ENCODE results near the gene EFS. TPM values are rescaled to one million over a fixed set of nuclear protein-coding genes. Genes with fewer than 3 reads are reported as not detected.

The EFS gene
- total and polyA plus RNA-seq, 8 donors = 3.1 to 20.6 (median 6.2) TPM

- Histone ChIP-seq H3K4me1 (no peaks in the 10 kb centered on the region), H3K9me3 (no peaks in the 10 kb centered on the region), H3K27ac (no peak within 1 kb of the TSS), H3K36me3 (no peaks in the 10 kb centered on the region), H3K4me3 (no peak within 1 kb of the TSS), H3K27me3 (peaks cover 0 to 51% (median 10%) of the 10 kb centered on the region in 3 donors)
- no peak for DNase-seq
- intact Hi-C loops (cut with DNase I; ENCODE audit: low total_unique reads) = no loop called here
- 70 to 80% (median 74%) methylated on average over 15 of the region's 15 CpGs for WGBS, 5 donors
- TF ChIP-seq POLR2AphosphoS5 (IDR thresholded peaks at IDR 0.05) = no peak
- no peak for TF ChIP-seq POLR2A (IDR thresholded peaks at IDR 0.05)
- TF ChIP-seq EP300 (IDR thresholded peaks at IDR 0.05) = no peak
- no peak for TF ChIP-seq CTCF (IDR thresholded peaks at IDR 0.05)
Observed at GRCh38 chr14:23407516-23408306, 42.7 kb upstream of the EFS start, which contains the start of gene MYH6. TSS of gene MYH6 (minus strand) at chr14:23408273. CDS start at chr14:23407223, 1,050 bp downstream.

- Histone ChIP-seq H3K9me3 (no peaks in the 10 kb centered on the region), H3K36me3 (no peaks in the 10 kb centered on the region), H3K27me3 (peaks cover 0 to 56% (median 14%) of the 10 kb centered on the region in 3 donors), H3K4me3 (no peak overlapping the region), H3K27ac (no peak overlapping the region), H3K4me1 (no peaks in the 10 kb centered on the region)
- TF ChIP-seq EP300 (IDR thresholded peaks at IDR 0.05) (no peak), POLR2A (IDR thresholded peaks at IDR 0.05) (no peak), POLR2AphosphoS5 (IDR thresholded peaks at IDR 0.05) (no peak), CTCF (IDR thresholded peaks at IDR 0.05) (no peak)
- WGBS, 5 donors = 81 to 88% (median 84%) methylated on average over 15 of the region's 15 CpGs
- intact Hi-C loops (cut with DNase I; ENCODE audit: low total_unique reads) = no loop called here
- no peak for DNase-seq
Observed at GRCh38 chr14:23406725-23407355, 41.9 kb upstream of the EFS start.

GRCh38 chr14:23406244-23406643 lies 41.3 kb upstream of the EFS start:
- TF ChIP-seq POLR2AphosphoS5 (IDR thresholded peaks at IDR 0.05) = no peak
- WGBS, 5 donors = 57 to 70% (median 61%) methylated on average over 4 of the region's 4 CpGs
- Histone ChIP-seq H3K4me1 (no peaks in the 10 kb centered on the region), H3K36me3 (no peaks in the 10 kb centered on the region), H3K27ac (no peak overlapping the region), H3K9me3 (no peaks in the 10 kb centered on the region), H3K4me3 (no peak overlapping the region), H3K27me3 (peaks cover 0 to 54% (median 14%) of the 10 kb centered on the region in 3 donors)
- no peak for DNase-seq
- intact Hi-C loops (cut with DNase I; ENCODE audit: low total_unique reads) = no loop called here

- H3K4me3 ChIP-seq = no peak overlapping the region
- no peak overlapping the region for H3K27ac ChIP-seq
- H3K4me1 ChIP-seq = no peaks in the 10 kb centered on the region
- TF ChIP-seq POLR2AphosphoS5 (IDR thresholded peaks at IDR 0.05) (no peak), POLR2A (IDR thresholded peaks at IDR 0.05) (no peak), EP300 (IDR thresholded peaks at IDR 0.05) (no peak), CTCF (IDR thresholded peaks at IDR 0.05) (no peak)
- no peaks in the 10 kb centered on the region for H3K36me3 ChIP-seq
- peaks cover 0 to 54% (median 14%) of the 10 kb centered on the region in 3 donors for H3K27me3 ChIP-seq
- intact Hi-C loops (cut with DNase I; ENCODE audit: low total_unique reads) = no loop called here
- H3K9me3 ChIP-seq = no peaks in the 10 kb centered on the region
- 68 to 89% (median 85%) methylated on average over 10 to 13 of the region's 13 CpGs for WGBS, 5 donors
- no peak for DNase-seq
Observed at GRCh38 chr14:23405516-23406025, 40.6 kb upstream of the EFS start.
